Ramos (cell line): Measurements from ENCODE around the gene IRGQ.
"Not testable (repeated sequence)": the region's sequence is repeated elsewhere in the genome, so short reads cannot be mapped to it uniquely, and the experiment has no call there.

Experiments
- in situ Hi-C: fragments of 300-500 bp; cut with MboI; formaldehyde crosslinking; loops from one replicate; pipeline ENCODE4 v1.14.3; 2022; ENCODE audit warnings: low sequenced_read_pairs; ENCODE audit not compliant: unreplicated experiment

IRGQ gene

DNA sequence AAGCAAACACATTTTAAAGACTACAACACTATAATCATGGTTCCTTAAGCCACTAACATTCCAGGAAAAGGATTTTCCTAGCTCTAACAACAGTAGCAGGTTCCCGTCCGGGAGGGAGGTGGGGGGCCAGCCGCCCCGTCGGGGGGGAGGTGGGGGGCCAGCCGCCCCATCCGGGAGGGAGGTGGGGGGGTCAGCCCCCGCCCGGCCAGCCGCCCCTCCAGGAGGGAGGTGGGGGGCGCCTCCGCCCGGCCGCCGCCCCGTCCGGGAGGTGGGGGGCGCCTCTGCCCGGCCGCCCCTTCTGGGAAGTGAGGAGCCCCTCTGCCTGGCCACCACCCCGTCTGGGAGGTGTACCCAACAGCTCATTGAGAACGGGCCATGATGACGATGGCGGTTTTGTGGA is 48.0 kb downstream of the IRGQ start:
- in situ Hi-C loops: not testable (repeated sequence)

DNA sequence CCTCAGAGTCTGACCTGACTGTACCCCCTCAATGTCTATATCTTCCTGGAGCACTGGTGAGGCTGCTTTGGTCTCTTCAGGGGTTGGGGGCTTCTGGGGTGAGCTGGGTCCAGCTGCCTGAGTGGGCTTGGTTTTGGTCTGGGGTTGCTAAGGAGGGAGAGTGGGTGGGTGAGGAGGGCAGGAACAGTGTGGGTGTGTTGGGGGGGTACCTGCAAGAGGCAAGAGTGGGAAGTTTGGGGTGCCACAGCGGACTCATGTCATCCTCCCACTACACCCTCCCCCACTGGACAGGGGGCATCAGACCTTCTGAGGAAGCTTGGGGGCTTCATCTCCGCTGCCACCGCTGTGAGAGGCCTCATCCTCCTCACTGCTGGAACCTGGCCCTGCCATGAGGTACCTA is 49.4 kb downstream of the IRGQ start:
- in situ Hi-C loops: no loop called here

DNA sequence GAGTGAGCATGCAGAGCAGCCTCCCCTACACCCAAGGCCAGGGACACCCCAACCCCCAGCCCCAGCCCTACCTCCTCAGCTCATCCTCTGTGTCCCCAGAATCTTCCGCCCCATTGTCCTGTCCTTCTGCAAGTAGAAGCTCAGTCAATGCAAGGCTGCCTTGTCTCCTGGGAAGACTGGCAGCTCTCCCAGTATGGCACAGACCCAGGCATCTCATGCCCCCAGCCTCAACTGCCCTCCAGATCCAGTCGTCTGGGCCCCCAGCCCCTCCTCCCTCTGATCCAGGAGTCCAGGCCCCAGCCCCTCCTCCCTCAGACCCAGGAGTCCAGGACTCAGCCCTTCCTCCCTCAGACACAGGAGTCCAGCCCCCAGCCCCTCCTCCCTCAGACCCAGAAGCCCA is 50.0 kb downstream of the IRGQ start:
- in situ Hi-C loops: no loop called here

DNA sequence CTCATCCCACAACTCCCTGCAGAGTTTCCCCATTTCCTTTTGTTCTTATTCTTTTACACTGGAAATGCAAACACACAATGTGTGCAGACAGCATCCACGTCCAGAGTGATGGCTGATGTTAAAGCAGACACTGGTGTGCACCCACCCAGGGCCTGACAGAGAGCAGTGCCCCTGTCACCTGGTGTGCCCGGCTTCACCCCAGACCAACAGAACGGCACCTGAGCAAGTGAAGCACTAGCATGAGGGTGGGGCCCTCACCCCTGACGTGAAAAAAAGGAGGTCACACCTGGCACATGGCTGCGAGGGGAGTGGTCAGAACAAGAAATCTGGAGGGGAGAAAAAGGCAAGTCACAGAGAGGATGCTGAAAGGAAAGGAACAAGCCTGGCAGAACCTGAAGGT is 50.7 kb downstream of the IRGQ start:
- in situ Hi-C loops: no loop called here

DNA sequence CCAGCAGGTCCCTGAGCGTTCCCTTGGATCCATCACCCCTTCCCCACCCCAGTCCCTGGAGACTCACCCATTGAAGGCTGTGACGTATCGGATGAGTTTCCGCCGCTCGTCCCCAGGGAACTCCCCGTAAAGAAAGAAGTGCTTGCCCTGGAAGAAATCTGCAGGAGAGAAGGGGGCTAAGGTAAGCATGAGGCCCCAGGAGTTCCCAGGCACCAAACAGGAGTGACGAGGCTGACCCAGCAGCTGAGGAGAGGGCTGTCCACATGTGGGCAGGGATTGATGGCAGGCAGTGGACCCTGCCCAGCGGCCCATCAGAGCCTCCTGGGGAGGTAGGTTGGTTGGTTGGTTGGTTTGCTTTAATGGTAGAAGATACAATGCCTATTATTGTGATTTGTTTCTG is 51.9 kb downstream of the IRGQ start:
- in situ Hi-C loops: no loop called here

DNA sequence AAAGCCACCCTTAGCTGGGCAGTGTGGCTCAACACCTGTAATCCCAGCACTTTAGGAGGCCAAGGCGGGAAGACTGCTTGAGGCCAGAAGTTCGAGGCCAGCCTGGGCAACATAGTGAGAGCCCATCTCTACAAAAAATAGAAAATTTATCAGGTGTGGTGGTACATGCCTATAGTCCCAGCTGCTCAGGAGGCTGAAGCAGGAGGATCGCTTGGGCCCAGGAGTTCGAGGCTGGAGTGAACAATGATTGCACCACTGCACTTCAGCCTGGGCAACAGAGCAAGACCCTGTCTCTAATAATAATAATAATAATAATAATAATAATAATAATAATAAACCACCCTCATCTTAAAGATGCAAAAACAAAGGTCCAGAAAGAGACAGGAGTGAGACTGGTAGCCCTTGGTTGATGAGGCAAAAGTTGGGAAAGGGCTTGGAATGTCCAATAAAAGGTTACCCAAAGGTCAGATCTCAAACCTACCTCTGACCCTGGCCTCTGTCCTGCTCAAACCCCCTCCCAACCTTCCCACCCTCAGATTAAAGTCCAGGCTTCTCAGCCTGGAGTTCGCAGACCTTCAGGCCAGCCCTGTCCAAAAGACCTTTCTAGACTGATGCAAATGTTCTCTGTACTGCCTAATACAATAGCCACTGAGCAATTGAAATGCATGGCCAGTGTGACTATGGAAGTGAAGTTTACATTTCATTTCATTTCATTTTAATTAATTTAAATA is 53.8 kb downstream of the IRGQ start:
- in situ Hi-C loops: no loop called here

DNA sequence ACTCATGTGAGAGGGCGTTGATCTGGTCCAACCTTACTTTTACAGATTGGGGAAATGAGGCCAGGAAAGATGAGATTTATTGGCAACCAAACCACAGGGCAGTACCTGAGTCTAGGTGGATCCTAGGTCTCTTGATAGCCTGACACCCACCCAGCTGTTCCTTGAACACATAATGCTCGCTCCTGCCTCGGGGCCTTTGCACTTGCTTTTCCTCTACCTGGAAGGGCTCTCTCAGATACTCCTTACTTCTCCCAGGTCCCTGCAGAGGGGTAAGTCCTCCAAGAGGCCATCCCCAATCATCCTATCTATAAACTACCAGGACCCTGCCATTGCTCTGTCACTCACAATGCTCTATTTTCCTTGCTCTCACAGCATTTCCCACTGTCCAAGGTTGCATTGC is 55.6 kb downstream of the IRGQ start:
- in situ Hi-C loops: no loop called here

DNA sequence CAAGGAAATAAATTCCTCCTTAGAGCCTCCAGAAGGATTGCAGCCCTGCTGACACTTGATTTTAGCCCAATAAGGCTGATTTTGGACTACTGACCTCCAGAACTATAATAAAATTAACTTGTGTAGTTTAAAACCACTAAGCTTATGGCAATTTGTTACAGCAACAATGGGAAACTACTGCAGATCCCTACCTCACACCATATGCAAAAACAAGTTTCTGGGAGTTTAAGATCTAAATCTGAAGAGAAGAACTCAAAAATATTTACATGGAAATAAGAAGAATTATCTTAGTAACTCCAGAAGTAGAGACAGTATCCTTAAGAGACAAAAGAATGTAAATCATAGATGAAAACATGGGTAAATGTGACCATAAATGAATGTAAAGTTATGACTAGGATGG is 57.0 kb downstream of the IRGQ start:
- in situ Hi-C loops: no loop called here

DNA sequence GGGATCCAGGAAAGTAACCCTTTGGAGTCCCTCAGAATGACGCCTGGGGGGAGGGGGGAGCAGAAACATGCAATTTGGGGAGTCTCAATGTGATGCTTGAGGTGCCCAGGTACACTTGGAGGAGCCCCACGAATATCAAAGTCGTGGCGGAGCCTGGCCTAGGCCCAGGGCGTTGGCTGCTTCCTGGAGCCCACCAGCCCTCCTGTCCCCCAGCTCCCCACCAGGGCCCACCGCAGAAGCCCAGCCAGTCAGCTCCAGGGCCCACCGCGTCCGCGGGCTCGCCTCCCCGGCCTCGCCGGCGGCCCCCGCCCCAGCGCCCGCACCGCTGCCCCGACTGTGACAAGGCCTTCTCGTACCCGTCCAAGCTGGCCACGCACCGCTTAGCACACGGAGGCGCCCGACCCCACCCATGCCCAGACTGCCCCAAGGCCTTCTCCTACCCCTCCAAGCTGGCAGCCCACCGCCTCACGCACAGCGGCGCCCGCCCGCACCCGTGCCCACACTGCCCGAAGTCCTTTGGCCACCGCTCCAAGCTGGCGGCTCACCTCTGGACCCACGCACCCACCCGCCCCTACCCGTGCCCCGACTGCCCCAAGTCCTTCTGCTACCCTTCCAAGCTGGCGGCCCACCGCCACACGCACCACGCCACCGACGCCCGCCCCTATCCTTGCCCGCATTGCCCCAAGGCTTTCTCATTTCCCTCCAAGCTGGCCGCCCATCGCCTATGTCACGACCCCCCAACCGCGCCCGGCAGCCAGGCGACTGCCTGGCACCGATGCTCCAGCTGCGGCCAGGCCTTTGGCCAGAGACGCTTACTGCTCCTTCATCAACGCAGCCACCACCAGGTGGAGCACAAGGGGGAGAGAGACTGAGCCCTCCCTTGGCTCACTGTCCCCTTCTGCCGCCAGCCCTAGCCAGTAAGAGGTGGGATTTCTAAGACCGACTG is 60.8 kb downstream of the IRGQ start:
- in situ Hi-C loops: no loop called here
